Endometrium (tissue), 2 donors: ENCODE measurements around the gene MEF2B.
A peak's percentile ranks its signal among the peaks of the same experiment; 100 is the strongest.

Experiments
- FAIRE-seq: peaks from 2 replicates; lab custom pipeline; 2012; peaks lifted over from hg19 to GRCh38; lab: Jason Lieb, UNC
- donor health status: control.
- donor health status: control.

The MEF2B gene

DNA sequence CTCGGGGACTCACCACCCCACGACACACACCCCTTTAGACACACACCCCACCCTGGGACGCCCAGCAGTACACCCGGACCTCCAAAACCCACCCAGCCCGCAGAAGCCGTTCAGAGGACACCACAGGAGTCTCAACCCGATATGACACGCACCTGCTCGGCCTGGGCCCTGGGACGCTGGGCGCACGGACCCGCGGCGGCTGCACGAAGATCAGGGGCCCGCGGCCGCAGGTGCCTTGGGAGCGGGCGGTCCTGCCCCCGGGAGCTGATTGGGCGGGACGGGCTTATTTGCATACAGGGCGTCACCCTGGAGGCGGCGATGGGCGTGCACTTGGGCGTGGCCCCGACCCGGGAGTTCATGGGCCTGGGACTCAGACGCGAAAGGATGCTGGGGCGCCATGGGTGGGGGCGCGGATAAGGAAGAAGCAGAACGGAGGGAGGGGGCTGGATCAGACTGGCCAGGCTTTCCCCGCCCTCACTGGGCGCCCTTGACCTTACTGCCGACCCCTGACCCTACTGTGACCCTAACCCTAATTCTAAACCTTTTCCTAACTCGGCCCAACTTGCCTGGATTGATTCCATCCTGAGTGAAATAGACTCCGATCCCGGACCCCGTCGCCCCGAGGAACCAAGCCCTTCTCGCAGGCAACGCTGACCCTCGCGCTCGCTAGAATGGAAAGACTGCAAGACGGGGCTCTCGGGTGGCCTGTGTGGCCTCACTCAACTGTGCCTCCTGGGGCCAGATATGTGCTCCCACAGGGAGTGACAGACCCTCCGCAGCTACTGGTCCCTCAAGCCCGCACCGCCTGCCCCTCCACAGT, at the start of gene MEF2B:
Gene MEF2B, minus strand, starts transcription at position 211 of the 820 bp plus-strand sequence. CDS start 19,528 bp downstream, outside the sequence.
- FAIRE-seq, result no peak

- FAIRE-seq, result no peak
Observed at GRCh38 chr19:19218911-19219310, 48.8 kb upstream of the MEF2B start.

GRCh38 chr19:19217099-19217498, 47.0 kb upstream of the MEF2B start:
- no peak for FAIRE-seq

DNA sequence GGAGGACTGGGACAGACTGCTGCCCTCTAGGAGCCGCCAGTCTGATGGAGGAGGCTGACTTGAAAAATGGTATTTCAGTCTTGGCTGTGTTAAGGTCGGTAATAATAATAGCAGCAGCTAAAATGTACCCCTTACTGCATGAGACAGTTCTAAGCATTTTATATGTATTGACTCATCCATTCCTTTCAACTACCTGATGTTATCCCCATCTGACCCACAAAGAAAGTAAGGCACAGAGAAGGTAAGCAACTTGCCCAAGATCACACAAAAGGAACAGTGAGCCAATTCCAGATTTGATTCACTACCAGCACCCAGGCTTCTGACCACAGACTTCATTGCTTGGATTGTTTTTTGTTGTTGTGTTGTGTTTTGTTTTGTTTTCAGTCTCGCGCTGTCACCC, 45.7 kb upstream of the MEF2B start:
- FAIRE-seq, result no peak

- FAIRE-seq, result no peak
Observed at GRCh38 chr19:19214892-19215291, 44.8 kb upstream of the MEF2B start.

- FAIRE-seq, result no peak
Observed at GRCh38 chr19:19214159-19214490, 44.1 kb upstream of the MEF2B start.

GRCh38 chr19:19213426-19214158, 43.5 kb upstream of the MEF2B start:
- FAIRE-seq, result no peak

DNA sequence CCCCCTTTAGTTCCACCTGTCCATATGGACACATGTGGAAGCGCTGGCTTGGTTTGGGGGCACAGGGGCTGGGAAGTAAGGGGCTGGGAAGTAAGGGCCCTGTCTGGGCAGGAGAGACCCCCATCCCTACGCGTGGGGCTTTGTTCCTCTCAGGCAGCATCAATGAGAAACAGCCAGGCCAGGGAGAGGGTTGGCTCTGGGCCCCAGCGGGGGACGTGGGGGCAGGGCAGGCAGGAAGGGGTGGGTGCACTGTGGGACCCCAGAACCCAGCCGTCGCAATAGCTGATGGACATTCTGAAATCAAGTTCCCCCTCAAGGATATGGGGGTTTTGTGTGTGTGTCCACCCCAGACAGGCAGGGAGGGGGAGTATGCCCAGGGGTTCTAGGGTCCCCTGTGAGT, 42.9 kb upstream of the MEF2B start:
- no peak for FAIRE-seq

DNA sequence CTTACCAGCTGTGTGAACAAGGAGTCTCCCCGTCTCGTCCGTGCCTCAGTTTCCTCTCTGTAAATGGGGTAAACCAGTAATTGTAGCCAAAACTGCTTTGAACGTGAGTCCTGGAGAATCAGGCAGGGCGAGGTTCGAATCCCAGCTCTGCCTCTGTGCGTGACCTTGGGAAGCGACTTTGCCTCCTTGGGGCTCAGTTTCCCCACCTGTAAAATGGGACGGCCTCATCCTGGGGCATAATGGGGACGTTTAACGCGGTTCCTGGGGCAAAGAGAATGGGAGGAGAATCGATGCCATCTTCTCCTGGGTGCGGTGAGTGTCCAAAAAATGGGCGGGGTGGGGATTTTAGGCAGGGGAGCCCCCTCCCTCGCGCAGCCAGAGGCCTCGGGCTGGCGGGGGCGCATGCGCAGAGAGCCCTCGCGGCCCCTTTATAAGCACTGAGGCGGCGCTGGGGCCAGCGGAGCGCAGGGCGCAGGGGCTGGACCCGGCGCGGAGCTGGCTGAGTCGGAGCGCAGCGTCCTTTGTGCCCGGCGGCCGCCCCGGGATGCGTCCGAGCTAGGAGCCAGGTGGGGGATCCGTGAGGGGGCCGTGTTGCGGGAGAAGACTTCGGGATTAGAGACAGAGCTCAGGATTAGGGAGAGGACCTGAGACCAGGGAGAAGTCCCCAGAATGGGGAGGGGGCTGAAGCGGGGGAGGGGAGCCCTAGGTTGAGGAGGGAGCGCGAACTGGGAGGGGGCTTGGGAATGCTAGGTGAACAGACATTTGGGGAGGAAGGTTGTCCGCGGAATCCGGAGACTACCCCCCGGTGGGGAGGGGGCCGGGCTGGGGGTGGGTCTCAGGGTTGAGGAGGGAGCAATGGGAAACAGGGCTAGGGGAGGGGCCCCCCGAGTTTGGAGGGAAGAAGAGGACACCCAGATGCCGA, 41.7 kb upstream of the MEF2B start, which contains the start of gene NCAN:
Gene NCAN, plus strand, starts transcription at position 460 of the 922 bp plus-strand sequence. CDS start 4,996 bp downstream, outside the sequence.
- no peak for FAIRE-seq

GRCh38 chr19:19209372-19209771, 39.3 kb upstream of the MEF2B start:
- no peak for FAIRE-seq

DNA sequence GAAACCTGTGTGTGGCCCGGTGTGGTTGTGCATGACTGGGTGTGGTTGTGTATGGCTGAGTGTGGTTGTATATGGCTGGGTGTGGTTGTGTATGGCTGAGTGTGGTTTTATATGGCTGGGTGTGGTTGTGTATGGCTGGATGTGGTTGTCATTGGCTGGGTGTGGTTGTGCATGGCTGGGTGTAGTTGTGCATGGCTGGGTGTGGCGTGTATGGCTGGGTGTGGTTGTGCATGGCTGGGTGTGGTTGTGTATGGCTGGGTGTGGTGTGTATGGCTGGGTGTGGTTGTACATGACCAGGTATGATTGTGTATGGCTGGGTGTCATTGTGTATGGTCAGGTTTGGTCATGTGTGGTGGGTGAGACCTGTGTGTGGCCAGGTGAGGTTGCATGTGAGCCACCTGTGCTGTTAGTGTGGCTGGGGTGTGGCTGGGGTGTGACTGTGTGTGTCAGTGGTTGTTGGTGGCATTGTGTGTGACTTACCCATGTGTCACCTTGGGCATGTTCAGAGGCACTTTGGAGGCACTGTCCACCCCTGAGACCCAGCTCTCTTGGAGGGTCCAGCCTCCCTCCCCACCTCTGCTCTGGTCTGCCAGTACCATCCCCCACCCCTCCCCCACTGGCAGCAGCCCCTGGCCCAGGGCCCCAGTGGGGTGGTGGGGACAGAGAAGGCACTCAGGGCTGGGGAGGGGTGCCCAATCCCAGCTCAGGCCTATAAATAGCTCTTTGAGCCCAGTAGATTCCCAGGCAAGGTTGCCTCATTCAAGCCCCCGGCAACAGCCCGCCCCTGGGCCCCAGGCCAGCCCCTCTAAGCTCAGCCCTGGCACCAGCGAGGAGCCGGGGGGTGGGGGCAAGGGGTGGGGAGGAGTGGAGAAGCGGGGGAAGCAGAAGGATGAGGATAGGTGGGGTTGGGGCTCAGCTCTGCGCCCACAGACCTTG, 37.8 kb upstream of the MEF2B start:
- FAIRE-seq, result no peak

DNA sequence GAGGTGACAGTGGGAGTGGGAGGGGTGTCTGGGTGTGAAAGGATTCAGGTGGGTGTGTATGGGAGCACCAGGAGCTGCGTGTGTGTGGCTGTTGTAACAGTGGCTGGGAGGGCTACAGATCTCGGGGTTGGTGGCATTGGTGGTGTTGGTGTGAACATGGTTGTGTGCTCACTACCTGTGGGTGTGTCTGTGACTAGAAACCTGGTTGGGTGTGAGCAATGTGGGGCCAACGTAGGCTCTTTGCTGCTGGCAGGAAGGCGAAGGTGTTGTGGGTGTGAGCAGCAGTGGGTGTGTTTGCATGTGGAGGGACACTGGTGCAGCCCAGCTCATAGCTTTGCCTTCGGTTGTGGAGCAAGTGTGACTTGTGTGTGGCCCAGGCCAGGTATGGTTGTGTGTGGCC, 36.9 kb upstream of the MEF2B start:
- FAIRE-seq, result no peak

DNA sequence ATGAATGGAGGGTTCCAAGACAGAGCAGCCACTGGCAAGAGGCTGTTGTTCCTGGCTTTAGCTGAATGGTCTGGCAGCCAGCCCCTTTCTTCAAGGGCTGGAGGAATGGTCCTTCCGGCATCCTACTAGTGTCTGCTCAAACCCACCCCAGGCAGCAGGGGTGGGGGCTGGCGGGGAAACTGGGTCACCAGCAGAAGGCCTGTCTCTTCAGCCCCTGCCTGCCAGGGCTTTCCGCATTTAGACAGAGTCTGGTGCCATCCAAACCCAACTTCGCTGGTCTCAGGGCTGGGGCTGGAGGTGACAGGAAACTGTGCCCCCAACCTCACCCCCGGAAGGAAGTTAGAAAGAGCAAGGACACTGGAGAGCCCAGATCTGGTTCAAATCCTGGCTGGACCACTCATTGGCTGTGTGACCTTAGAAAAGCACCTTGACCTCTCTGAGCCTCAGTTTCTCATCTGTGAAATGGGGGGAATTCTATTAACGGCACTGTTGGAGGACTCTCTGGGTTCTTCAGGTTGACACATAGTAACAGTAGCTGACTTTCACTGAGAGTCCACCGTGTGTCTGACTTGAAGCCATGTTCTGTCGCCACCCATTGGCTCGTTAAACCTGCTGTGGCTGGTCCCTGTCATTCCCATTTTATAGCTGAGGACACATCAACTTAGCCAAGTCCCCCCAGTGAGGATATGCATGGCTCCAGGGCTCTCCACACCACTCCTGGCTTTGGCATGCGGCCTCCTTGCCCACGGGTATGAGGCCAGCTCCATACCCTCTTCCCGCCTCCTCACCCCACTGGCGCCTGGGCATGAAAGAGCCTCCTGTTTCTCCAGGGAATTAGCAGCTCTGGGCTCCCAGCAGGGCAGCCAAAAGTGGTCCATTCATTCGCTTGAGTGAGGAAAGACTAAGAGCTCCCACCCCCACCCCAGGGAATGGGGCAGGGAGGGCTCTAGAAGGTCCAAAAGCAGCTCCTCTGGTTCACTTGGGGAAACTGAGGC, 35.6 kb upstream of the MEF2B start:
- no peak for FAIRE-seq

- FAIRE-seq, result no peak
Observed at GRCh38 chr19:19204181-19204580, 34.1 kb upstream of the MEF2B start.

DNA sequence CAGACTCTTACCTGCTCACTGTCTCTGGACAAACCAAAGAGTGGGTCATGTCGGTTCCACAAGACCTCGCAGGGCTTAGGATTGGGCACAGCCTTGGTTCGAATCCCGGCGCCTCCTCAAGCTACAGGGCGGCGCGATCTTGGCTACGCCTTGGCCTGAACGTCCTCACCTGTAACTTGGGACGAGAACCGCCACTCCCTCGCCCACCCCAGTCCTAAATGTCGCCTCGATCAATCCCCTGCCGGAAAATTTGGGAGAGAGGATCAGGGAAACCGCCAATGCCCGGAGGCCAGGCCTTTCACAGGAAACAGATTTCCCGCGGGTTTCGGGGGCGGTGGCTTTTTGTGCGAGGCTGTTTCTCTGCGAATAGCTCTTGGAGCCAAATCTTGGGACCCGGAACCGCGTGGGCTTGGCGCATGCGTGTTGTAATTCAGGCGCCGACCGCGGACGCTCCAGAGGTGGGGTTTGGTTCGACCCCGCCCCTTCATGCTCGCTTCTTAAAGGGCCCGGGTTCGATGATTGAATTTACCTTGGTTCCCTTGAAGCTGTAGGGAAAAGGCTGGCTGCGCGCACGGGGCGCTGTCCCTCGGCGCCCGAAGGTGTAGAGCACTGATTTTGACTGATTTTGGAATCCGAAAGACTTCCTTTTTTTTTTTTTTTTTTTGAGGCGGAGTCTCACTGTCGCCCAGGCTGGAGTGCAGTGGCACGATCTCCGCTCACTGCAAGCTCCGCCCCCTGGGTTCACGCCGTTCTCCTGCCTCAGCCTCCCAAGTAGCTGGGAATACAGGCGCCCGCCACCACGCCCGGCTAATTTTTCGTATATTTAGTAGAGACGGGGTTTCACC, 33.2 kb upstream of the MEF2B start, which contains the start of gene NR2C2AP:
Gene NR2C2AP, minus strand, starts transcription at position 403 of the 845 bp plus-strand sequence. Its CDS starts 354 bp downstream, at position 49.
- FAIRE-seq, result peak; percentile 90

DNA sequence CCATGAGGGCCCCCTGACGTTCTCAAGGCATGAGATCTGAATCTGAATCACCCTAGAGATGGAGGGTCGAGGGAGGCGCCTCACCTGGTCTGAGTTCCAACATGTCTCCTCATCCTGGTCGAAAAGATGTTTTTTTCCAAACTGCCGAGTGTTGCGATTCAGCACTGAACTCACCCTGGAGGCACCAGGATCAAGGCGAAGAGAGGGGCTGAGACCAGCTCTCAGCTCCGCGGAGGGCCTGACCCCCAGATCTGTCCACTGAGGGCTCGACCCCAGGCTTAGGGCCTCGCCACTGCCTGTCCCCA, 32.6 kb upstream of the MEF2B start:
- FAIRE-seq, result no peak

GRCh38 chr19:19201697-19202630, 31.9 kb upstream of the MEF2B start:
- no peak for FAIRE-seq

GRCh38 chr19:19193926-19194325, 23.9 kb upstream of the MEF2B start:
- FAIRE-seq, result no peak
